HG02973 (cell line): Measurements from ENCODE around the gene YPEL2.
"Not testable (repeated sequence)": the region's sequence is repeated elsewhere in the genome, so short reads cannot be mapped to it uniquely, and the experiment has no call there.

Source experiments
- ATAC-seq: cut with Tn5 transposase; IDR thresholded peaks from one replicate; pipeline ENCODE4 v1.9.1; 2021; ENCODE audit warnings: moderate library complexity; ENCODE audit not compliant: unreplicated experiment

The YPEL2 gene

GRCh38 chr17:59331129-59331928 lies at the start of gene YPEL2:
TSS of gene YPEL2 (plus strand) at chr17:59331655. CDS start at chr17:59353410, 21,755 bp downstream.
- peak; percentile 87 for ATAC-seq

DNA sequence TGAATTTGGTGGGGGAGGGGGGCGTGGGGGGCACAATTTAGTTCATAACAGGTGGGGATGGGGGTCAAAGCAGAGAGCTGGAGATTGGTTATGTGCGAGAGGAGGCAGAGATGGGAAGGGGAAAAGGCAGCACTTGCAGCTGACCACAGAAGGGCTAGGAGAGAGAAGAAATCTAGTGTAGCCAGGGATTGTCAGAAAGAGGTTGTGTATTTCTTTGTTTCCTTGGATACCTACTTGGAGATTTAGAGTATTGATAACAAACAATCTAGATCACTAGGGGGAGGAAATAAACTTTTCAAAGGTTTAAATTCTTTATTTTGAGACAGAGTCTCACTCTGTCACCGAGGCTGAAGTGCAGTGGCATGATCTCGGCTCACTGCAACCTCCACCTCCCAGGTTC lies 47.1 kb upstream of the YPEL2 start:
- no peak for ATAC-seq

DNA sequence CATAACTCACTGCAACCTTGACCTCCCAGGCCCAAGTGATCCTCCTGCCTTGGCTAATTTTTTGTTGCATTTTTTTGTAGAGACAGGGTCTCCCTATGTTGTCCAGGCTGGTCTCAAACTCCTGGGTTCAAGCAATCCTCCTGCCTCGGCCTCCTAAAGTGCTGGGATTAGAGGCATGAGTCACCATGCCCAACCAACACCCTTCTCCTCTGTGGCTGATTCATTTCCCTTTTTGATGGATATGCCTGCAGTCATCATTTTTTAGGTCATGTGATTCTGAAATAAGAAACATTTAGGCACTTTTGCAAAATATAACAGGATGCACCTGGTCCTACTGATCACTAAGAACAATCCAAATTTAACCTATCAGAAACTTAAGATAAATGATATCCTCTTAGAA lies 44.0 kb upstream of the YPEL2 start:
- no peak for ATAC-seq

GRCh38 chr17:59287891-59288290 lies 43.6 kb upstream of the YPEL2 start:
- ATAC-seq, result no peak

- no peak for ATAC-seq
Measured at GRCh38 chr17:59289981-59290301, 41.5 kb upstream of the YPEL2 start.

DNA sequence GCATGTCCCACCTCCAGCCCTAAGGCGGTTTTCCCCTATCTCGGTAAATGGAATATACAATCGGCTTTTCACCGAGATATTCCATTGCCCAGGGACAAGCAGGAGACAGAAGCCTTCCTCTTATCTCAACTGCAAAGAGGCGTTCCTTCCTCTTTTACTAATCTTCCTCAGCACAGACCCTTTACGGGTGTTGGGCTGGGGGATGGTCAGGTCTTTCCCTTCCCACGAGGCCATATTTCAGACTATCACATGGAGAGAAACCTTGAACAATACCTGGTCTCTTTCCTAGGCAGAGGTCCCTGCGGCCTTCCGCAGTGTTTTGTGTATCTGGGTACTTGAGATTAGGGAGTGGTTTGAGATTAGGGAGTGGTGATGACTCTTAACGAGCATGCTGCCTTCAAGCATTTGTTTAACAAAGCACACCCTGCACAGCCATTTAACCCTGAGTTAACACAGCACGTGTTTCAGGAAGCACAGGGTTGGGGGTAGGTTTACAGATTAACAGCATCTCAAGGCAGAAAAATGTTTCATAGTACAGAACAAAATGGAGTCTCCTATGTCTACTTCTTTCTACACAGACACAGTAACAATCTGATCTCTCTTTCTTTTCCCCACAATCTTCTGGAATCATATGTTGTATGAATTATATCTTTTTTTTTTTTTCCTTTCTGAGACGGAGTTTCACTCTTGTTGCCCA lies 41.0 kb upstream of the YPEL2 start:
- not testable (repeated sequence) for ATAC-seq

DNA sequence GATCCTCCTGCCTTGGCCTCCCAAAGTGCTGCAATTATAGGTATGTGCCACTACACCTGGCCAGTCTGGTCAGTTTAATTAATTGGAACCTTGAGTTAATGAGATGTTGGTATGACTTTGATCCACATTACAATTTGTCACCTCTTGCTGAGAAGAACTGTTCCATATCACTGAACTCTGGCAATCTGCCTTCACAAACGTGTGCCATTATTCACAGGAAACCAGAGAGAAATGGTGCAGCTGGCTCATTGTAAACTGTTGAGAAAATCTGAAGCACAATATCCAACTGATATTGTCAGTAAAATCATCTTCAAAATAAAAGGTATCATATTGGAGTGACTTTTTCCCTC lies 39.3 kb upstream of the YPEL2 start:
- ATAC-seq, result no peak

DNA sequence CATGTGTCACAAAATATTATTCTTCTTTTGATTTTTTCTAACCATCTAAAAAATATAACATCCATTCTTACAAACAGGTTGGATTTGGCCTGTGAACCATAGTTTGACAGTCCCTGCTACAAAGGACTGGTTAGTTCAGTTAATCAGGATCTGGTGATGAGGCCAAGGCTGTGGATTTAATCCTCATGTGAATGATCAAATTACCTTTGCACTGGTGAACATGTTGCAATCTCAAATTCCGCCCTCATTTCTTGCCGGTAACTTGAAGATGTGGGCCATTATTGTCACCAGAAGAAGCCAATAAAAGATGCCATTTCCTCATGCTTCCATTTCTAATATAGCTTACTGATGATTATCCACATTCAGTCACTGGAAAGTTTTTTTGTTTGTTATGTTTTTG lies 35.3 kb upstream of the YPEL2 start:
- no peak for ATAC-seq

- ATAC-seq, result no peak
Measured at GRCh38 chr17:59298521-59298920, 32.9 kb upstream of the YPEL2 start.

DNA sequence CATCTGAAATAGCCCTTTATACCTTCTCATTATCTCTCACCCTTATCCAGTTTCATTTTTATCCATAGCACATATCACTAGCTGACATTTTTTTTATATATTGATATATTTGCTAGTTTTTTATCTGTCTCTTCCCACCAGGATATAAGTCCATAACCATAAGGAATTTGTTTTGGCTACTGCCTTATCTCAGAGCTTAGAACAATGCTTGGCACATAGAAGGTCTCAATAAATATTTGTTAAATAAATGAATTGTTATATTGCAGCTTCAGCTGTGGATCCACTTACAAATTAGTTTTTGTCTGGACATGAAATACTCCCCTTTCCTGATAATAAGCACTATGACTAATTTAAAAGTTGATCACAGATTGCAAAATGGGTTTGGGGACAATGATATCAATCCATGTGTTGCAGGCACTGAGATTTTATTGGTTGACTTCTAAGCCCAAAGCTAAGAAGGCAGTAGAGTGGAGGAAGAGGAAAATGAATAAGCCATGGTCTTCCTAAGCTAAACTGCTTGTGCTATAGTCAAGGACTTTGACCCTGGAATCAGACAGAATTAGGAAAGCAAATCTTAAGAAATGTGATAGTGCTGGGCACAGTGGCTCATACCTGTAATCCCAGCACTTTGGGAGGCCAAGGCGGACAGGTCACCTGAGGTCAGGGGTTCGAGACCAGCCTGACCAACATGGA lies 31.9 kb upstream of the YPEL2 start:
- ATAC-seq, result no peak

DNA sequence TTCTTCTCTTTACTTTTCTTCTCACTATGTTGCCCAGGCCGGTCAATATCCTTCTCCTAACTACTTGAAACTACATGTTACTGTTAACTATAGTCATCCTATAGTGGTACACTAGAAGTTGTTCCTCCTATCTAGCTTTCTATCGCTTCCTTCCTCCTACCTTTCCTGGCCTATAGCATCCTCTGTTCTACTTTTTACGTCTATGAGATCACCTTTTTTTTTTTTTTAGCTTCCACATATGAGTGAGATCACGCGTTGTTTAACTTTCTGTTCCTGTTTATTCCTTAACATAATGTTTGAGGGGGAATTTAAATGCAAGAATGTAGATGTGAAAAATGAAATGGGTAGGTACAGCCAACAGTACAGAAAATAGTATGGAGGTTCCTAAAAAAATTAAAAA lies 30.5 kb upstream of the YPEL2 start:
- no peak for ATAC-seq

DNA sequence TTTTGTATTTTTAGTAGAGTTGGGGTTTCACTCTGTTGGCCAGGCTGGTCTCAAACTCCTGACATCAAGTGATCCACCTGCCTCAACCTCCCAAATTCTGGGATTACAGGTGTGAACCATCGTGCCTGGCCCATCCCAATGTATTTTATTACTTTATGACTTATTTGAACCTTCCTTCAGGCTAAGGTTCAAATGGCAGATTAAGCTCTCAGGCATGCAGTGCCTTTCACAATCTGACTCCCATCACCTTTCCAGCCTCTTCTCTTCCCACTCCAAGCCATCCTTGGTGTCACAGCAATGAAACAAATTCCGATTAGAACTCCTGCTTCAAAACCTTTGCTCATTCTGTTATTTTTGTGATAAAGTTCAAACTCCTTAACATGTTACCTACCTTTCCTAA lies 26.6 kb upstream of the YPEL2 start:
- ATAC-seq, result no peak

GRCh38 chr17:59310263-59310920 lies 21.1 kb upstream of the YPEL2 start:
- no peak for ATAC-seq

- ATAC-seq, result no peak
Measured at GRCh38 chr17:59311051-59311468, 20.4 kb upstream of the YPEL2 start.

DNA sequence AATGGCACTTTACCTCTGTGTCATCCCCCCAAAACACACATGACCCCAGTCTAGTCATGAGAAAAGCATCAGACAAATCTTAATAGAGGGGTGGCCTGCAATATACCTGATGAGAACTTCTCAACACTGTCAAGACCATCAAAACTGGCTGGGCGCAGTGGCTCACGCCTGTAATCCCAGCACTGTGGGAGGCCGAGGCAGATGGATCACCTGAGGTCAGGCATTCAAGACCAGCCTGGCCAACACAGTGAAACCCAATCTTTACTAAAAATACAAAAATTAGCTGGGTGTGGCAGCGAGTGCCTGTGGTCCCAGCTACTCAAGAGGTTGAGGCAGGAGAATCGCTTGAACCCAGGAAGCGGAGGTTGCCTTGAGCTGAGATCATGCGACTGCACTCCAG lies 19.9 kb upstream of the YPEL2 start:
- not testable (repeated sequence) for ATAC-seq

DNA sequence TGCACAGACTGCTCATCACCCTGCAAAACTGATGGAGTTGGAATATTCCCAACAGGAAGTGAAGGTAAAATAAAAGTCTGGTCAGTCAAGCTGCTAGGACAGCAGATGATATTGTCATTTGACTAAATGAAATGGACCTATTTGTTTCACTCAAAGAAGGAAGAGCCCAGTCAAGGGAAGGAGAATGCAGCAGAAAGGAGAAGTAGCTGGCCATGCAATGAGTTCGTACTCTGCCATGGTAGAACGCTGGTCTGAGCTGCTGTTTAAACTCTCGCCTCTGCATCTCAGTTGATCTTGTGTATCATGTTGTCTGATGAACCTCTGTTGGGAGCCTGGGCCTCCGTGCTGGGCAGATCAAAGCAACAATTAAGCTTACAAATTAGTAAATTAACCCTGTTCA lies 15.6 kb upstream of the YPEL2 start:
- no peak for ATAC-seq

- ATAC-seq, result no peak
Measured at GRCh38 chr17:59327121-59327980, 4.1 kb upstream of the YPEL2 start.

DNA sequence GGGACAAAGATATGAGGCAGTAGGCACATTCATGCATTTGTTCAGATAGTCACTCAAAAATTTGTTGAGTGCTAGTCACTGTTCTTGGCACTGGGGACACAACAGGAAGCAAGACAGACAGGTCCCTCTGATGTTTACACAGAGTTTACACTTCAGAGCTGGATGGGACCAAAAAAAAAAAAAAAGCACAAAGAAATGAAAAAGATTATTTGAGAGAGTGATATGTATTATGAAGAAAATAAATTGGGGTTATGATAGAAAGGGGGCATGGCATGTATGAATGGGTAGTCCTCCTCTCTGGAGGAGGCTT lies 3.5 kb upstream of the YPEL2 start:
- ATAC-seq, result no peak

- no peak for ATAC-seq
Measured at GRCh38 chr17:59328601-59329000, 2.9 kb upstream of the YPEL2 start.

DNA sequence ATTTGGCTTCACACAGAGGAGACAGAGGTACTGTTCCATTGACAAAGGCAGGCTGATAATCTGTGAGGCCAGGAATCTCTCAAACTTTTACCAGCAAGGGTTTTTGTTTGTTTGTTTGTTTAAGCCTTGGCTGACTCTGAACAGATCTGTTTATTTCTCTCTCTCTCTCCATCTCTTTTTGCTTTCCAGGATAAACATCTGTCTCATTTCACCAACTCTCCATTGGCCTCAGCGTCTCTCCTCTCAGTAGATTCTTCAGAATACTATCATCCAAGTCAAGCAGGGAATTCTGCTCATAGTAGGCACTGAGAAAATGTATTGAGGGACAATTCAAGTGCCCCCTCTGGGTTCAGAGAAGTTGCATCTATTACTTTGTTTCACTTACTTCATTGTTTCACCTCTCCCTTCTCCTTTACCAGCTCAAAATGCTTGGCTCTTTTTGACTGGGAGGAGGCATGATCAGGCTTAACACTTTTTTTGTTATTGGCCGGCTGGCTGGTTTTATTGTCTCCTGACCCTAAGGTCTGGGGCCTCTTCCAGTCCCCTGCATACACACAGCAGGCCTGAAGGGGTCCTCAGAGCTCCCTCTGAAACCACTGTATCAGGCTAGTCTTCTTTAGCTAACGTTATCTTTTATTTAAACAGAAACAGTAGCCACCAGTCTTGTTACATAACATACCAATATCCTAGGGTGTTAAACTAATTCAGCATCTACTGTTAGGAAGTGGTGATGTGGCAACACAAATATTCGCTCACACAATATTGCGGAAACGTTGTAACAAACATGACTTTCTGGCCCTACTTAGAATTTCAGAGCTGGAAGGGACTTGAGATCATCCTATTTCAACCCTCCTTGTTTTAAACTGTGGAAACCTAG lies 2.0 kb upstream of the YPEL2 start:
- peak; percentile 45 for ATAC-seq
